ENCODE data around the gene LCE1D. TPM values are rescaled to one million over a fixed set of nuclear protein-coding genes. Genes with fewer than 3 reads are reported as not detected.
A peak's percentile ranks its signal among the peaks of the same experiment; 100 is the strongest.

Gene LCE1D
- total RNA-seq, 1 donor from 2014 or later, result not detected

DNA sequence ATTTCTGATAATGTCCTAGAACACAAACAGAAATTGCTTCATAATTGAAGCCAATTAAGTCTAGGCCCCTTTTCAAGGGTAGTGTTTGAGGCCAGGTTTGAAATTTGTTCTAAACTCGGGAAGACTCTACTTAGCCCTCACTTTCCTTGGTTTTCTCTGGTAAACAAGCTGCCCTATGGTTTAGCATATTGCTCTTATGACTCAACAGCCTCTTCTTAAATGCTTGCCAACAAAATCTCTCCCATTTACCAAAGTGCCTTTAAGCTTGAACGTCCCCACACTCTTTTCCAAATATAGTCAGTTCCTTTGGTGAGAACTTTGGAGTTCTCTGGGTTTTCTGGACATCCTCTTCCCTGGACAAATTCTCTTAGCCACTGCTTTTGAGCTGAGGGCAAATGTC is 40.3 kb downstream of the LCE1D start:
- H3K27ac Mint-ChIP-seq (ENCODE audit: unreplicated experiment), result no peak overlapping the region
- no peaks in the 10 kb centered on the region for H3K36me3 Mint-ChIP-seq (ENCODE audit: low read depth)
- TF ChIP-seq, protein P1, sequence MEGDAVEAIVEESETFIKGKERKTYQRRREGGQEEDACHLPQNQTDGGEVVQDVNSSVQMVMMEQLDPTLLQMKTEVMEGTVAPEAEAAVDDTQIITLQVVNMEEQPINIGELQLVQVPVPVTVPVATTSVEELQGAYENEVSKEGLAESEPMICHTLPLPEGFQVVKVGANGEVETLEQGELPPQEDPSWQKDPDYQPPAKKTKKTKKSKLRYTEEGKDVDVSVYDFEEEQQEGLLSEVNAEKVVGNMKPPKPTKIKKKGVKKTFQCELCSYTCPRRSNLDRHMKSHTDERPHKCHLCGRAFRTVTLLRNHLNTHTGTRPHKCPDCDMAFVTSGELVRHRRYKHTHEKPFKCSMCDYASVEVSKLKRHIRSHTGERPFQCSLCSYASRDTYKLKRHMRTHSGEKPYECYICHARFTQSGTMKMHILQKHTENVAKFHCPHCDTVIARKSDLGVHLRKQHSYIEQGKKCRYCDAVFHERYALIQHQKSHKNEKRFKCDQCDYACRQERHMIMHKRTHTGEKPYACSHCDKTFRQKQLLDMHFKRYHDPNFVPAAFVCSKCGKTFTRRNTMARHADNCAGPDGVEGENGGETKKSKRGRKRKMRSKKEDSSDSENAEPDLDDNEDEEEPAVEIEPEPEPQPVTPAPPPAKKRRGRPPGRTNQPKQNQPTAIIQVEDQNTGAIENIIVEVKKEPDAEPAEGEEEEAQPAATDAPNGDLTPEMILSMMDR (conservative IDR thresholded peaks at IDR 0.05), result no peak
- no peak overlapping the region for H3K4me3 Mint-ChIP-seq
- H3K9me3 Mint-ChIP-seq, result peaks cover 16% of the 10 kb centered on the region
- no peaks in the 10 kb centered on the region for H3K27me3 Mint-ChIP-seq (ENCODE audit: low read depth)
- H3K4me1 Mint-ChIP-seq, result no peaks in the 10 kb centered on the region
- DNase-seq (ENCODE audit: low read depth, low spot score), result no peak

DNA sequence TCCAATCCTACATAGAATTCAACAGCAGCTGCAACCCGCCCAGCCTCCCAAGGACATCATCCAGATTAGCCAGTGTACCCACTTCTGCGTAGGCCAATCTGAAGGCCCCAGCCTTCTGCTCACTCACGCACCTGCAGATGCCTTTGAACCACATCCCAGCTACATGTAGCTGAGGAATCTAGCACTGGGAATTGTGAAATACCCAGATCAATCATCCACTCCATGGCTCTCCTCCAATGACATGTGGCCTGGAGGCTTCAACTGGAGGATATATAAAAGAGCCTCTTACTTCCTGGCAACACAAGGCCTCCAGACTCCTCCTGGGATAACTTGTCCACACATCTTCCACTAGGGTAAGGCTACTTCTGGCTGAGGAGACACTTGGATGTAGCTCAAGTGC is 46.0 kb downstream of the LCE1D start, which contains the start of gene LCE6A:
TSS of gene LCE6A (plus strand) at position 301 of the 400 bp plus-strand sequence. CDS start 665 bp downstream, outside the sequence.
- DNase-seq (ENCODE audit: low read depth, low spot score), result no peak
- Mint-ChIP-seq H3K4me1 (no peaks in the 10 kb centered on the region), H3K4me3 (no peak within 1 kb of the TSS), H3K9me3 (peaks cover 25% of the 10 kb centered on the region), H3K27ac (ENCODE audit: unreplicated experiment) (peak within 1 kb of the TSS; percentile 31), H3K27me3 (ENCODE audit: low read depth) (no peaks in the 10 kb centered on the region), H3K36me3 (ENCODE audit: low read depth) (peaks cover 3% of the 10 kb centered on the region)
- TF ChIP-seq, protein P1 (conservative IDR thresholded peaks at IDR 0.05), result no peak

Other genes with a start within 250 kb of the LCE1D start
- not detected in 2 replicates for gene LCE3E, start 229.9 kb upstream of the LCE1D start, total RNA-seq
- not detected in 2 replicates for gene LCE3D, start 216.2 kb upstream of the LCE1D start, total RNA-seq
- not detected in 2 replicates for gene LCE3C, start 196.5 kb upstream of the LCE1D start, total RNA-seq
- not detected in 2 replicates for gene LCE3B, start 182.9 kb upstream of the LCE1D start, total RNA-seq
- not detected in 2 replicates for gene LCE3A, start 173.6 kb upstream of the LCE1D start, total RNA-seq
- not detected in 2 replicates for gene LCE2D, start 133.3 kb upstream of the LCE1D start, total RNA-seq
- not detected in 2 replicates for gene LCE2C, start 121.4 kb upstream of the LCE1D start, total RNA-seq
- gene LCE2B, start 110.6 kb upstream of the LCE1D start, total RNA-seq, result not detected in 2 replicates
- not detected in 2 replicates for gene LCE2A, start 98.4 kb upstream of the LCE1D start, total RNA-seq
- not detected in 2 replicates for gene LCE4A, start 88.6 kb upstream of the LCE1D start, total RNA-seq
- not detected in 2 replicates for gene KPRP, start 38.7 kb upstream of the LCE1D start, total RNA-seq
- not detected in 2 replicates for gene LCE1F, start 21.6 kb upstream of the LCE1D start, total RNA-seq
- gene LCE1E, start 10.5 kb upstream of the LCE1D start, total RNA-seq, result not detected in 2 replicates
- gene LCE1C, start 9.9 kb downstream of the LCE1D start, total RNA-seq, result not detected in 2 replicates
- not detected in 2 replicates for gene LCE1B, start 15.2 kb downstream of the LCE1D start, total RNA-seq
- not detected in 2 replicates for gene LCE1A, start 30.8 kb downstream of the LCE1D start, total RNA-seq
- gene LCE6A, start 46.1 kb downstream of the LCE1D start, total RNA-seq, result not detected in 2 replicates
- gene LCE7A, start 63.3 kb downstream of the LCE1D start, total RNA-seq, result not detected in 2 replicates
- not detected in 2 replicates for gene SMCP, start 81.6 kb downstream of the LCE1D start, total RNA-seq
- not detected in 2 replicates for gene IVL, start 111.8 kb downstream of the LCE1D start, total RNA-seq
- gene SPRR5, start 150.5 kb downstream of the LCE1D start, total RNA-seq, result not detected in 2 replicates
- not detected in 2 replicates for gene SPRR4, start 173.9 kb downstream of the LCE1D start, total RNA-seq
- gene SPRR1A, start 187.4 kb downstream of the LCE1D start, total RNA-seq, result not detected in 2 replicates
- gene SPRR3, start 205.0 kb downstream of the LCE1D start, total RNA-seq, result not detected in 2 replicates
- not detected in 2 replicates for gene SPRR1B, start 234.5 kb downstream of the LCE1D start, total RNA-seq
- gene SPRR2D, start 244.4 kb downstream of the LCE1D start, total RNA-seq, result not detected in 2 replicates